PFSK-1 (cell line): ENCODE results near the gene DSEL.

Source experiments
- FOXP2 ChIP-seq: optimal IDR thresholded peaks from 2 replicates; pipeline ENCODE3; 2011; ENCODE audit warnings: borderline replicate concordance, control low read depth, inconsistent platforms; ENCODE audit not compliant: insufficient read depth; ENCODE audit errors: extremely low read length, extremely low read depth
- POLR2AphosphoS5 ChIP-seq: IDR thresholded peaks from 2 replicates; pipeline ENCODE4 v1.6.1; 2012; ENCODE audit warnings: low read depth, mild to moderate bottlenecking, control low read depth, low read length, moderate library complexity
- REST ChIP-seq, 2 experiments: IDR thresholded peaks; 2 replicates each; pipeline versions ENCODE4 v1.6.1 to v1.8.0; 2011 to 2012; ENCODE audit warnings: low read depth in 2 of 2, low read length in 2 of 2, control low read depth in 1 of 2, inconsistent platforms in 1 of 2, mild to moderate bottlenecking in 1 of 2, moderate library complexity in 1 of 2; ENCODE audit not compliant: insufficient read depth in 1 of 2
- SIN3A ChIP-seq: IDR thresholded peaks from 2 replicates; pipeline ENCODE4 v1.6.1; 2012; ENCODE audit warnings: mild to moderate bottlenecking, low read length, moderate library complexity, borderline replicate concordance; ENCODE audit not compliant: insufficient read depth
- TAF1 ChIP-seq: IDR thresholded peaks from 2 replicates; pipeline ENCODE4 v1.6.1; 2012; ENCODE audit warnings: low read length, control low read depth, borderline replicate concordance; ENCODE audit not compliant: insufficient read depth

DSEL gene

GRCh38 chr18:67484458-67484857, 32.1 kb downstream of the DSEL start:
- no peak for TF ChIP-seq FOXP2
- TF ChIP-seq POLR2AphosphoS5, result no peak
- TF ChIP-seq TAF1, result no peak
- TF ChIP-seq SIN3A, result no peak
- TF ChIP-seq REST (IDR thresholded peaks at IDR 0.05; ENCODE audit: insufficient read depth in 1 of 2, low read depth in 2 of 2, low read length in 2 of 2), result no peak

- no peak for TF ChIP-seq REST (IDR thresholded peaks at IDR 0.05; ENCODE audit: insufficient read depth in 1 of 2, low read depth in 2 of 2, low read length in 2 of 2)
These were observed 32.6 kb downstream of the DSEL start for GRCh38 chr18:67483952-67484351.

GRCh38 chr18:67483237-67483636, 33.3 kb downstream of the DSEL start:
- no peak for TF ChIP-seq POLR2AphosphoS5
- no peak for TF ChIP-seq TAF1
- no peak for TF ChIP-seq REST (IDR thresholded peaks at IDR 0.05; ENCODE audit: insufficient read depth in 1 of 2, low read depth in 2 of 2, low read length in 2 of 2)
- TF ChIP-seq SIN3A, result no peak
- no peak for TF ChIP-seq FOXP2

GRCh38 chr18:67478249-67478648, 38.3 kb downstream of the DSEL start:
- TF ChIP-seq TAF1, result no peak
- TF ChIP-seq SIN3A, result no peak
- no peak for TF ChIP-seq REST (IDR thresholded peaks at IDR 0.05; ENCODE audit: insufficient read depth in 1 of 2, low read depth in 2 of 2, low read length in 2 of 2)
- TF ChIP-seq POLR2AphosphoS5, result no peak
- TF ChIP-seq FOXP2, result no peak

GRCh38 chr18:67477522-67477921, 39.0 kb downstream of the DSEL start:
- TF ChIP-seq POLR2AphosphoS5 (no peak), TAF1 (no peak)
